CD4-positive, alpha-beta T cell treated with Interleukin-6 for 4 hours (primary cell): Measurements from ENCODE around the gene FYN.
A peak's percentile ranks its signal among the peaks of the same experiment; 100 is the strongest.

Source experiments
- DNase-seq: peaks from one replicate; pipeline ENCODE4 v3.0.0-alpha.2; 2020; ENCODE audit warnings: mixed read lengths

The FYN gene

DNA sequence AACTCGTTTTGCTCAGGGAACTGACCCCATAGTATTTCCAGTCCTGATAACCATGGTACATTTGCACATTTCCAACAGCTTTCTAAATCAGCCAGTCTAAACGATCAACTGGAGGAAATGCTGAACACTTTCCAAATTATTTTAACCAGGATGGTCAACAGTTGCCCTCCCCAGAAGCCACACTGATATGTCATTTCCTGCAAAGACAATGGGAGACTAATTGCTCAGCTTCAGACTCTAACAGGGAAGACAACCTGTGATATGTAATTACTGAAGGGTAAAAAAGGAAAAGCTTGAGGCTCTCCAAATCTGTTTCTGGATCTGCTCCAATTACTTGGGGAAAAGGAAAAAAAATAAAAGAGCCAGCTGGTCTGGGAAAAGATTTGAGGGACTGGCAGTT is 88.8 kb downstream of the FYN start:
- no peak for DNase-seq

DNA sequence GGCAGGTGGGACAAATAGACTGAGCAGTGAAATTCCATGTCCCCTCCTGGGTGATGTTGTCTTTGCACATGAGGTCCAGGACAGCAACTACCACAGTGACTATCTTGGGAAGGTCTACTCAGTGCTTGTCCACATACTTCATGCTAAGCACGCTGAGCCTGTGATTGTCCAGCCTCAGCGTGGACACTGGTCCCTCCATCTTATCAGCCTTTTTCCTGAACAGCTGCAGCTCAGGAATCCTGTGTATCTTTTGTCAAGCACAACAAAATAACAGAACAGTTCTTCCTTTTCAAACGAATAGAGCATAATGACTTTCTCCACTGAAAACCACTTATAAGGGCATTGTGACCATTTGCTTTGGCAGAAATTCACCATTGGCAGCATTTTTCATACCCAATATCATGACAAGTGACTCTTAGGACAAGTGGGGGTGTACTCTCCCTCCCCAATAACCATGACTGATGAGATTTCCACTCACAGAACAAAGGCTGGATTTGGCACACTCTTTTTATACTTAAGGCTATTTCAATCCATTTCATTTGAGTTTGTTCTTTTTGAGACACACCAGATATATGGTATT is 90.3 kb downstream of the FYN start:
- no peak for DNase-seq

DNA sequence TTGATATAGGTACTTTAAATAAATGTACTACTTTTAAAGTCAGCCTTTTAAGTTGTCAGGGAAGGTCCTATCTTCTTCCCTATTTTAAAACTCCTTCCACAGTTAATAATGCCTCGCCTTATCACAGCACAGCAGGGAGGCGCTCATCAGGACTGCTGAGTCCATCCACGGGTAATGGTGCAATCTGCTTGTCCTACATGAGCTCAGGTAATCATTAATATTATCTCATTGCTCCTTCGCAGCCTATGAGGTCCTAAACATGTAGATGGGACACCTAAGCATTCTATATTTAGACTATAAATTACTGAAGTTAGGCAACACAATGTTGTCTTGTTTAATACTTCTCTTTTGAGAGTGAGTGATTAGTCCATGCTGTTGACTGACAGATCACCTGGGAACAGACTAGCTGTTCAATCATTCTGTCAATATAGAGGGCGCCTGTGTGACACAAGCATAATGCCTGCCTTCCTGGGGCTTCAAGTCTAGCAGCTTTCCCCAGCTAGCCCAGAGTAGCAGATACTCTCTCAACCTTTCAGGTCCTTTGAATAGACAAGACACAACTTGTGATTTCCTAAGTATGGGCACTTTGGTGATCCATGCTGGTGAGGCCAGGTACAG is 91.0 kb downstream of the FYN start:
- no peak for DNase-seq

DNA sequence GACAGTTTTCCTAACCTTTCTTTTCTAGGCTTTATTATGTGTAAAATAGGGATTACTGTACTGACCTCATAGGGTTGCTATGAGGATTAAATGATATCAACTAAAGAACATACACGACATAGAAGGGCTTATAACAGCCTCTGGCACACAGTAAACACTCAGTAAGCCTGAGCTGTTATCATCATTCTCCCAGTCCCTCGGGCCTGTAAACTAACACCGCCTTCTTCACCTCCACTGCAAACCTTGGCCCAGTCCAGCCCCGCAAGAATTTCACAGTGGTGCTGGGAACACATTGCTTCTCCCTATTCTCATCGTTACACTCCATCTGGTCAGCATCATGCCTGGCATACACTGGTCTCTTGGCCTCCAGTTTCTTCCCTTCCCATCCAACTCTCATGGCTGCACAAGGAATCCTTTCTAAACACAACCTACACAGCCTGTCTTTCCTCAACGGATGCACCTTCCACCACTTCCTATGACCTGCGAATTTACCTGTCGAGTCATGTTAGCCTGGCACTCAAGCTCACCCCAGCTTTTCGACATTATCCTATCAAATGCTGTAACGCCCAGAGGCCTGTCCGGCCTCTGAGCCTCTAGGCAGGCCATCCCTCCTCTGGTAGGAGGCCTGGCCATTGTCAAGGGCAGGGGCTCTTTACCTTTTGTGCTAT is 92.1 kb downstream of the FYN start:
- no peak for DNase-seq

DNA sequence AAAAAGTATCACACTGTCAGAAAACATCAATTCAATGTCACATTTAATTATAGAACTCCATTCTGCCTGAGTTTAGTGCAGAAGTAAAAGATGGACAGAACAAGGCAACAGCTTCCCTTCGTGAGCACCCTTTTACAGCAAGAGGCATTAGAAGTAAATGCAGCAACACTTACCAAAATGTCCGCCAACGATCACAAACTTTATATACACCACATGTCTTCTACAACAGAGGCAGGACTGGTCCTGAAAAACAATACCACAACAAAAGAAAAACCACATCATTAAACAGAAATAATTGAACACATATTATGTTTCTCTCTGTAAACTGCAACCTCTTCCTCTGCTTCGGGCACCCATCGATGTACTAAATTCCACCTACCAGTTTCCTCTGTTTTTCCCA is 92.9 kb downstream of the FYN start:
- no peak for DNase-seq

DNA sequence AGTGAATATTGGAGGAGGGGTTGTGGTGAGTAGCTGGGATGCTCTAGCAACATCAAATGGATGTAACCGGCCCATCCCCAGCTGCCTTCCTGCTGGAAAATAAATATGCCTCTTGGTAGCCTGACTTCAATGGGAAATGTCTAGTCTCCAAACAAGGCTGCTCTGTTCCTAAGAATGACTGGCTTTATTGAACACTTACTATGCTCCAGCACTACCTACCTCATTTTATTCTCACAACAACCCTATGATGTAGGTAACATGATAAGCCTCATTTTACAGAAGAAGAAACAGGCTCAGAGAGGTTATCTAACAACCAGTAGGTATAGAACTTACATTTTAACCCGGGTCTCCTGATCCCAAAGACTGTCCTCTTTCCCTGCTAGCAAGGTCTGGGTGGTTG is 93.6 kb downstream of the FYN start:
- no peak for DNase-seq

DNA sequence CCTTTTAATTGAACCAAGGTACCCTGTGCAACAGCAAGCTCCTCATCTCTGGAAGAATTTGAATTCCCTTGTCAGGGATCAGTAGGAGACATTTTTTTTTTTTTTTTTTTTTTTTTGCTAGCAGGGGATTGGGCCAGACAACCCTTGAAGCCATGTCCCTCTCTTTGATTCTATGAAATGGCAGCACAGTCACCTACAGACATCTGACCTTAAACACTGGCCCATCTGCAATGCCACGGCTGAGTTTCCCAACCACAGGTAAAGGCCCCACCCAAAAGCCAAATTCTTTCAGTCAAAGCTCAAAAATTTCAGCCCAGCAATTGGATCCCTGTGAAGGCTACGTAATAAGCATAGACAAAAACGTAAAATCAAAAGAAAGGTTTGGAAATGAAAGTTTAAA is 94.2 kb downstream of the FYN start:
- DNase-seq: no peak

DNA sequence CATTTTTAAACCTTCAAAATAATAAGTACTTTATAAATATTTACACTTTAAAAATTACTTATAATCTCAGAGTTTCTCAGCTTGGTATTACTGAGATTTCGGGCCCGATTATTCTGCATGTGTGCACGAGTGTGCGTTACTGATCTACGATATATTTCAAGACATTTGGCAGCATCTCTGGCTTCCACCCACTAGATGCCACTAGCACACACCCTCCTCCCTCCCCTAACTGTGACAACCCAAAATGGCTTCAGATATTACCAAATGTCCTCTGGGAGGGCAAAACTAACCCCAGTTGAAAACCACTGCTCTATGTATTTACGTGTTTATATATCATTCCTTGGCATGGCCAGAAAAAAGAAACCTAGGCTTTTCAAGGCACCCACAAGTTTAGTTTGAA is 95.9 kb downstream of the FYN start:
- peak; percentile 36 for DNase-seq

DNA sequence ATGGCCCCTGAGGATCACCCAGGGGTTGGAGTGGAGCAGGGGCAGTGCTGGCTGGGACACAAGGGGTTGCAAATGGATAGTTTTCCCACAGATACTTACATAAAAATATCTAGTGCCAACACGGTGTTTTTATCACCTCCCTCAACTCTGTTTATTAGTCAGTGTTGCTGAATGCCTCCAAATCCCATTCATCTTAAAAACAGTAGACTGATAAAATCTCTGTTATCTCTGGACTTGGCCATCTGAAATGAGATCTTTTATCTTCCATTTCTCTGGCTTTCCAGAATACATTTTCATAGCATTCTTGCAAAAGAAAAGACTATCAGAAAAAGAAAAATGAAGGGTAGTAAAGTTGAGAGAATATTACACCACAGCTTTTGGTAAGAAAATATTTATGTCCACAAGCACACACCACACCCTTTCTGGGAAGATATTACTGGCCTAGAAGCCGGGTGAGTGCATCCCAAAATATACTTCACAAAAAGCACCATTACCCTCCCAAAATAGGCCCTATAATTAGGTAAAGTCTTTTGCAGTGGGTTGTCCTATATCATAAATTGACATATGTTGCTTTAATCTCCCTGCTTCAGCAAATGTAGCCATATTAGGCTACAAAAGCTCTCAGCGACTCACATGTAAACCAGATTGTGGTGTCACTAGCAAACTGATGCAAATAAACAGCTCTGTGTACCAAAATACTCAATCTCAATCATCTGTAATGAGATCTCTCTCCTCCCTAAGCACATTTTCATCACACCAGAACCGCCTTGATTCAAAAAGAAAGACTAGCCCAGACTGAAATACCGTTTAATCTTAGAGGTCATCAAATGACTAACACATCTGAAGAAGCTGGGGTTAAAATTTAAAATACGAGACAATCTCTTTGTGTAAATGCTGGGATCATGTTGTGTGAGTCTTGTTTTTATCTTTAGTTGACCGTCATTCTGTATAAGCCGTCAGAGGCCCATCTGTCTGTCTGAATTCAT is 96.7 kb downstream of the FYN start:
- no peak for DNase-seq

DNA sequence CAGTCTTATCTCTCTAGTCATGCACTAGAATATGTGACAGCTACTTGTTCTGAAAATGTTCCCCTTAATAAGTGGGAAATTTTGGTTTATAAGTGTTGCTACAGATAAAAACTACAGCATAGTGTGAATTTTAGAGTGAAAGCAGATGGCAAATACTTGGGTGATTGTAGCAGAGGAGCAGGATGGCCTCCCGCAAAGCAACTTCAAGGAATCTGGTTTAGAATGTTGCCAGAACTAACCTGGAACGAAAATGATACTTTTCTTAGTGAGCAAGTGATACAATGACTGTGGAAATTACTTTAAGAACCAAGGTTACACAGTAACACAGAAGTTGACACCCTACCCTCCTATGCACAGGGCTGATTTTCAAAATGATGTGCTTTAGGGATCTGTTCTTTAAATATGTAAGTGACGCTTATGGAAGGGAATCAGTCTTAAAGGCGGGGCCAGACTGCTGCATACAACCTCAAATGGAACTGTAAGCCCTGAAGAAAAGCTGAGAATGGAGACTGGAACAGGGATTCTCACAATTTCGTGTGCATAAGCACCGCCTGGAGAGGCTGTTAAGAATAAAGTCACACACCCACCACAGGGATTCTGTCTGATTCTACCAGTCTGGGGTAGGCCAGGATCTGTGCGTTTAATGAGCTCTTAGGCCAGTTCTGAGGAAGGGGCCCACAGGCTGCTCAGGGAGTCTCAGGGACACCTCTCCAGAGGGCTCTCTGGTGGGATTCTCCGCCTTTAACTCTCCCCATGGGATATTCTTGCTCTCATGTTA is 97.9 kb downstream of the FYN start:
- no peak for DNase-seq

DNA sequence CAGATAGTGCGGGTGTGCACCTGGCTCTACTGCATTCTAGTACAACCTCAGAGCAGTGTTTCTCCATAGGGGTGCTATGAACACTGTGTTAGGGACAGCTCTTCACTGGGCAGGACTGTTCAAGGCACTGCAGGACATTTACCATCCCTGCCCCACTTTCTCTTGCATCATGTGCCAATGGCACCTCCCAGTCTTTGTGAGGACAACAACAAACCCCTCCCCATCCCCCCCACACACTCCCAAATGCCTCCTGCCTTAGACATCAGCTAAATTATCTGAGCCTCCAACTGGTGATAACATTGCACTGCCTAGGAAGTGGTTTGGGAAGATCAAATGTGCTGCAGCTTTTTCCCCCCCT is 98.9 kb downstream of the FYN start:
- no peak for DNase-seq

DNA sequence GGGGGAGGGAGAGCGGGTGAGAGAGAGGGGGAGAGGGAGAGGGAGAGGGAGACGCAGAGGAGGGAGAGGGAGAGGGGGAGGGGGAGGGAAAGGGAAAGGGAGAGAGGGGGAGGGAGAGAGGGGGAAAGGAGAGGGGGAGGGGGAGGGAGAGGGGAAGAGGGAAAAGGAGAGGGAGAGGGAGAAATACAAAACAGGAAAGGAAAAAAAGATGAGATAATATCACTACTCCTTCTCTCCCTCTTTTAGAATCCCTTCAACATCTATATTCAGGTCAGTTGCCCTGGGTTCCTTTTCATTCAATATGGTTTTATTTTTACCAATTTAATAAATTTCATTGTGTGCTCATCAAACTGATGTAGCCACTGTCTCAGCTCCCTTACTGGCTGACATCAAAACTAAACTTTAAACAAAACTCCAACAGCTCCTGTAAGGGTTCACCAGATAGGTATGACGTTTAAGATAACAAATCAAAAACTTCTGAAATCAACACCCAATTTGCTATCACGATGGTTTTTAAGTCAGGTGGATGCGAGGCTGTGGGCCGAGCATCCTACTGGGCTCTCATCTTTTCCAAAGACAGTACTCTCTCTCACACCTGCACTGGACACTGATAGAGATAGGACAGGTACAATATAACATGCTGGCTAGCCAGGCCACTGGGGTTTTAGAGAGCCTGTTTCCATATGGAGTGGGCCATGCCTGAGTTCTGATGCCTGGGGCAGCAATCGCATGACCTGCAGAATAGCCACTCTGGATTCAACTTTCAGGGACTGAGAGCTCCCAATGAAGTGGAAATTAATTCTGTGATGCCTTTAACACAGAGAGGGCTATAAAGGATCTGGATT is 99.5 kb downstream of the FYN start:
- DNase-seq: no peak

DNA sequence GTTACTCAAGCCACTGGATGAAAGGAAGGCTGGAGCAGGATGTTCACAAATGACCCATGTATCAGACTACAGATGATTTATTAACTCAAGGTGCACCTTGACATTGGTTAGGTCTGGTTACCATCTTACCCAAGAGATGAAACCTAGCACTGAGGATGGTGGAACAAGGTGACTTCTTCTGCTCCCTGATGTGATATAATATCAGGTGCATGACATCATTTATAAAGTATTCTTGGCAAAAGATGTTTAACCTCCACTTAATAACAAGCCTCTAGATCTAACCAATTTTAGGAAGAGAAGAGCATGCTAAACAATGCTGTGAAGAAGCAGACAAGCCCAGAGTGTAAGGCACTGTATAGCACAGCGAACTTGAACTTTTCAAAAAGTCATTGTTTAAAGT is 100.9 kb downstream of the FYN start:
- DNase-seq: no peak

DNA sequence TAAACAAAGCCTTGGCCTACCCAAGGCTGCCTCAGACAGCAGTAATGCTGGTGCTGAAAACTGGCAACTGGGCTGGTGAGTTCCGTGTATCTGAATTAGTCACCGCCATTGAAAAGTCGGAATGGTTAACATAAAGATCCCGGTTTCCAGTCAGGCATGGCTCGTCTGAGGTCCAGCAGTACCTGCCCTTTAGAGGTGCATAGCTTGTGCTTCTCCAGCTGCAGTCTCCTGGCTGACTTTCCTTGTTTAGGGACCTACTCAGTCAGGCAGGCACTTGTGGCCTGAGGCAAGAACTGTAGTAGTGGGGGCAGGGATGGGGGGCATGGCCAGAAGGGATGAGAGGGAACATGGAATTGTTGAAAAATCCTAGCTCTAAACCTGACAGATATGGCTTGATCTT is 101.6 kb downstream of the FYN start:
- no peak for DNase-seq

DNA sequence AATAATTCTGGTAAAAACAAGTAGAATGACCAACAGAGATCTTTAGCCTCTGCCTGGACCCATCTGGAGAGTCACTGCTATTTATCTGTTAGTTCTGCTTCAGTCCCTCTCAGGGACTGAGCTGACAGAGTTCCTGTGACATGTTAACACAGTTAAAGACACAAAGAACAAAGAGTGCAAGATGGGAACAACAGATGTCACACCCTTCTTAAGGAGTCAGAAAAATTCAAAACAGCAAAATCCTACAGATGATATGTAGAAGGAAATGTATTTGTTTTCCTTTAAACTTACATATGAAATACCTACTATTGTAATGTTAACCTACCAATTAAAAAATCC is 102.2 kb downstream of the FYN start:
- DNase-seq: no peak

DNA sequence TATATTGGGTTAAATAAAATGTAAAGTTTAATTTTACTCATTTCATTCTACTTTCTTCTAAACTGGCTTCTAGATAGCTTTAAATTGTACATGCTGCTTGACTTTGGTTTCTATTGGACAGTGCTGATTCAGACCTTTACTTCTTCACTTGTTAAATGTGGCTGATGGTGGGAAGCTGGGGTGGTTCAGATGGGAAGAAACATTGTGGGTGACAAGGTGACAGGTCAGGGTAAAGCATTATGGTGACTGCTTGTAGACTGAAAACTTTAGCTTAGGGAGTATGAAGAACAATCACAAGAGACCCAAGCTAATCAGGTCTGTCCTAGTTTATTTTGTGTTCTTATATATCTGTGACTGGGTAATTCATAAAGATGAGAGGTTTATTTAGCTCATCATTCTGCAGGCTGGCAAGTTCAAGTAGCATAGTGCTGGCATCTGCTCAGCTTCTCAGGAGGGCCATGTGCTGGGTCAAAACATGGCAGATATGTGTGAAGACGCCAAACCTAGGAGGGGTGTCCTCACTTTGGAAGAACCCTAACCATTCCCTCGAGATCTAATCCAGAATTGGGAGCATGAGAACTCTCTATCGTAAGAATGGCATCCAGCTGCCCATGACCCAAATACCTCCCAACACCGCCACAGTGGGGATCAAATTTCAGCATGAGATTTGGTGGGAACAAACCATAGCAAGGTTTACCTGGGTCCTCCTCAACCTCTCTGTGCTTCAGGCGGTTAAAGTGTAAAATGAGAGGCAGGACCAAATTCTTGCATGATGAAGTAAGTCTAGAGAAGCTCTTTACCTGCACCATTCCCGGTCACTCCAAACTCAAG is 102.8 kb downstream of the FYN start:
- DNase-seq: no peak

DNA sequence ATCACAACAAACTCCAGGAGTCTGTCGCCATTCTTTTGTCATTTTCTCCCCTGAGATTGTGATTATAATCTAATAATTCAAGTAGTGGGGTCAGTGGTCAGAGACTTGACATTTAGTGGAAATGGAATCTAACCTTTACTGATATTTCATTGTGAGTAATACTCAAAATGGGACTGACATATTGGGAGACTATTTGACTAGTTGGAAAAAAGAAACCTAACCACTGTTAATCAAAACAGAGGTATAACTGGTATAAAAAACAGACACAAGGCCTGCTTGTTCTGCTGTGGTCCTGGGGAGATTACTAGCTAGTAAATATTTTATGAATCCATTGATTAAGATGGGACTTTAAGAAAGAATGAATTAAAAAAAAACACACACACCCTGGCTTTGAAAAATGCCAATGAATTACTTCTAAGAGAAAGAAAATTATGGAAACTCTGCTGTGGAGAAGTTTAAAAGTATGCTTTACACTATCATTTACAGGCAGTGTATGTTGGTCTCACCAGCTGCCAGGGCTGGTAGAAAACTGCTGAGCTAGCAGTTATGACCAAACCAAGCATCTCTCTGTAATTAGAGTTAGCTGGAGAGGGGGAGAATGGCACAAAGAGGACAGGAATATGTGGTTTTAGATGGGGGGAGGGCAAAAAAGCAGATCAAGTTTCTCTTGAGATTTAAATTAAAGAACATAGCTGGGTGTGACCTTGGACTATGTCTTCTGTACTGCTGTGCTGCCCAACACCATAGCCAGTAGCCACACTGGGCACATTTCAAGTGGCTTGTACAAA is 103.7 kb downstream of the FYN start:
- no peak for DNase-seq

DNA sequence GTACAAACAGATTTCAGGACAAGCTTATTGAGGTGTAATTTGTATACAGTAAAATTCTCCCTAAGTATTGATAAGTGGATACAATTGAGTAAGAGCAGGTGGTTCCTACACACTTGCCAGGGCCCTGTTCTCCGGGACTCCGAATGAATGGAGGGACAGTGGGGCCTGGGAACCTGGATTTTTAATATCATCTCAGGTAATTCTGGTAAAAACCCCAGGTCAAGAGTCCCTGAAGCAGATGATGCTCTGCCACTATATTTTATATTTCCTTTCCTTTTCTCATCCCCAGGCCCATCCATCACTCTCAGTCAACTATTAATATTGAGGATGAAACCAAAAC is 104.9 kb downstream of the FYN start:
- no peak for DNase-seq

DNA sequence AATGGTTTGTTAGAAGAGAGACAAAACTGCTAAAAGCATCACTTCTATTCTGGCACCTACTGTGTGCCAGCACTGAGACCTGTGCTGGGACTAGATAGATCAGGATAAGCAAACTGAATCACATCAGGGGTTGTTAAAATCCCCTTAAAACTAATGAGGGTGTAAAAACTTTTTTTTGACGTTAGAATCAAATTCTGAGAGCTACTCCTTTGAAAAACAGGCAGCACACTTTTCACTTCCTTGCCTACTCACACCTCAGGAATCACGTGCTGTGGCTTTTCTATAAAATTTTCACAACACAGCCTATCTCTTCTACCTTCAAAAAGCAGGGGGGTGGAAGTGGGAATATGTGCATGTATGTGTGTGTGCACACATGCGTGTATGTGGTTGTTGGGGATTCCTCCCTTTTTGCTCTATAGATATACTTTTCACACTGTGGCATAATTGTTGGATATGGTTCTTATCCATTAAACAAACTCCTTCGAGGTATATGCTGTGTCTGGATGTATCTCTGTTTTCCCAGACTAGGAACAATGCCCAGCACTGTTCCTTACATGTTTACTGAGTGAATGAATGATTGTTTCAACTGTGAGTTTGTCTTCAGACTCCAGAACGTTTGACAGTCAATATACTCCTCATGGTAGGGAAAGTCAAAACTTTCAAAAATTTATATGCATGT is 105.4 kb downstream of the FYN start:
- peak; percentile 46 for DNase-seq
